Measurements from ENCODE around the gene PLET1.

- no peak for TF ChIP-seq CTCF (IDR thresholded peaks at IDR 0.05; ENCODE audit: low read length)
- TF ChIP-seq EZH2 (optimal IDR thresholded peaks at IDR 0.05; ENCODE audit: low read depth, low read length), result no peak
- TF ChIP-seq EZH2phosphoT487 (IDR thresholded peaks at IDR 0.05; ENCODE audit: low read length), result no peak
Observed at GRCh38 chr11:112212290-112212689, 48.4 kb downstream of the PLET1 start.

Data from MM.1S (cell line).